HG02759 (cell line): ENCODE measurements around the gene LIMS2.

Experiments used
- ATAC-seq: cut with Tn5 transposase; IDR thresholded peaks from one replicate; pipeline ENCODE4 v1.9.1; 2021; ENCODE audit warnings: mild to moderate bottlenecking, moderate library complexity; ENCODE audit not compliant: unreplicated experiment

The LIMS2 gene

GRCh38 chr2:127634626-127635379, 40.5 kb downstream of the LIMS2 start:
- no peak for ATAC-seq

GRCh38 chr2:127634066-127634617, 41.2 kb downstream of the LIMS2 start:
- no peak for ATAC-seq

- ATAC-seq = no peak
Observed at GRCh38 chr2:127633556-127634065, 41.7 kb downstream of the LIMS2 start.

- peak; percentile 64 for ATAC-seq
Observed at GRCh38 chr2:127632592-127633489, 42.5 kb downstream of the LIMS2 start.

- ATAC-seq = no peak
Observed at GRCh38 chr2:127631997-127632581, 43.2 kb downstream of the LIMS2 start.

- no peak for ATAC-seq
Observed at GRCh38 chr2:127631541-127631996, 43.8 kb downstream of the LIMS2 start.

GRCh38 chr2:127630864-127631540, 44.3 kb downstream of the LIMS2 start:
- no peak for ATAC-seq

GRCh38 chr2:127630096-127630863, 45.0 kb downstream of the LIMS2 start:
- no peak for ATAC-seq

- ATAC-seq = no peak
Observed at GRCh38 chr2:127629637-127630036, 45.7 kb downstream of the LIMS2 start.

GRCh38 chr2:127628767-127629614, 46.3 kb downstream of the LIMS2 start:
- no peak for ATAC-seq

GRCh38 chr2:127627740-127628571, 47.4 kb downstream of the LIMS2 start:
- no peak for ATAC-seq

- no peak for ATAC-seq
Observed at GRCh38 chr2:127626917-127627739, 48.2 kb downstream of the LIMS2 start.

- no peak for ATAC-seq
Observed at GRCh38 chr2:127626175-127626574, 49.2 kb downstream of the LIMS2 start.

GRCh38 chr2:127625572-127625951, 49.8 kb downstream of the LIMS2 start:
- ATAC-seq = no peak

- ATAC-seq = no peak
Observed at GRCh38 chr2:127624756-127625571, 50.4 kb downstream of the LIMS2 start.

GRCh38 chr2:127624320-127624755, 51.0 kb downstream of the LIMS2 start:
- ATAC-seq = no peak
